Measurements from ENCODE around the gene AKAP6. TPM values are rescaled to one million over a fixed set of nuclear protein-coding genes. Genes with fewer than 3 reads are reported as not detected.

Gene AKAP6, protein sequence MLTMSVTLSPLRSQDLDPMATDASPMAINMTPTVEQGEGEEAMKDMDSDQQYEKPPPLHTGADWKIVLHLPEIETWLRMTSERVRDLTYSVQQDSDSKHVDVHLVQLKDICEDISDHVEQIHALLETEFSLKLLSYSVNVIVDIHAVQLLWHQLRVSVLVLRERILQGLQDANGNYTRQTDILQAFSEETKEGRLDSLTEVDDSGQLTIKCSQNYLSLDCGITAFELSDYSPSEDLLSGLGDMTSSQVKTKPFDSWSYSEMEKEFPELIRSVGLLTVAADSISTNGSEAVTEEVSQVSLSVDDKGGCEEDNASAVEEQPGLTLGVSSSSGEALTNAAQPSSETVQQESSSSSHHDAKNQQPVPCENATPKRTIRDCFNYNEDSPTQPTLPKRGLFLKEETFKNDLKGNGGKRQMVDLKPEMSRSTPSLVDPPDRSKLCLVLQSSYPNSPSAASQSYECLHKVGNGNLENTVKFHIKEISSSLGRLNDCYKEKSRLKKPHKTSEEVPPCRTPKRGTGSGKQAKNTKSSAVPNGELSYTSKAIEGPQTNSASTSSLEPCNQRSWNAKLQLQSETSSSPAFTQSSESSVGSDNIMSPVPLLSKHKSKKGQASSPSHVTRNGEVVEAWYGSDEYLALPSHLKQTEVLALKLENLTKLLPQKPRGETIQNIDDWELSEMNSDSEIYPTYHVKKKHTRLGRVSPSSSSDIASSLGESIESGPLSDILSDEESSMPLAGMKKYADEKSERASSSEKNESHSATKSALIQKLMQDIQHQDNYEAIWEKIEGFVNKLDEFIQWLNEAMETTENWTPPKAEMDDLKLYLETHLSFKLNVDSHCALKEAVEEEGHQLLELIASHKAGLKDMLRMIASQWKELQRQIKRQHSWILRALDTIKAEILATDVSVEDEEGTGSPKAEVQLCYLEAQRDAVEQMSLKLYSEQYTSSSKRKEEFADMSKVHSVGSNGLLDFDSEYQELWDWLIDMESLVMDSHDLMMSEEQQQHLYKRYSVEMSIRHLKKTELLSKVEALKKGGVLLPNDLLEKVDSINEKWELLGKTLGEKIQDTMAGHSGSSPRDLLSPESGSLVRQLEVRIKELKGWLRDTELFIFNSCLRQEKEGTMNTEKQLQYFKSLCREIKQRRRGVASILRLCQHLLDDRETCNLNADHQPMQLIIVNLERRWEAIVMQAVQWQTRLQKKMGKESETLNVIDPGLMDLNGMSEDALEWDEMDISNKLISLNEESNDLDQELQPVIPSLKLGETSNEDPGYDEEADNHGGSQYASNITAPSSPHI (N-terminal part only)
- 74.4 TPM for total RNA-seq

DNA sequence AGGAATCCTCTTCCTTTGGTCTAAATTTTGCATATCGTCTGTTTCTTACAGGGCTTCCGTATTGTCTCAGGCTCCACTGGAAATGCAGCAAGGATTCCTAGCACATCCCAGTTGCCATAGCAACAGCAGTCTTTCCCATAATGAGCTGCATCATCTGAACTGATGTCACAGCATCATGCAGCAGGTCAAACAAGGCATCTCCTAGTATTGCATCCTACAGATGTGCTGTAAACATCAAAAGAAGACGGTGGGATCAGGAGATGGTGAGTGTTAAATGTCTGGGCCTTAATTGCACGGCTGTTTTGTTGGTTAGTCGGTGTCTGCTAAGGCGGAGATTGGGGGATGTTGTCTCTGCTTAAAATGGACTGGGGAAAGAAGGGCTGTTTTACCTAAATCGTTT lies at the start of gene AKAP6:
Gene AKAP6 (plus strand): TSS at position 153 of the 400 bp plus-strand sequence. CDS start 104,196 bp downstream, outside the sequence.

Other genes starting within 250 kb of the AKAP6 start
- not detected for gene RNU6-7, start 127.3 kb upstream of the AKAP6 start, total RNA-seq
- not detected for gene RNU6-8, start 126.0 kb upstream of the AKAP6 start, total RNA-seq

All from camera-type eye (tissue), 1 donor.